Caco-2 (cell line): ENCODE data around the gene NEGR1. TPM values are rescaled to one million over a fixed set of nuclear protein-coding genes. Genes with fewer than 3 reads are reported as not detected.

Source experiments
- BruUV-seq: library from RNA; stranded (reverse); fragments of 400-500 nt; replicated peaks from 2 replicates; lab custom pipeline; 2021; lab: Mats Ljungman, UMichigan
- CTCF ChIA-PET: fragments of 300-600 bp; sonication (Branson Sonifier 250); formaldehyde crosslinking; loops from one replicate; lab custom pipeline; 2022; ENCODE audit warnings: antibody characterized with exemption; lab: Charles Lee
- POLR2A ChIA-PET: fragments of 300-600 bp; sonication (Branson Sonifier 250); formaldehyde crosslinking; loops from one replicate; lab custom pipeline; 2022; ENCODE audit warnings: antibody characterized with exemption; lab: Charles Lee
- DNase-seq, 2 experiments: peaks; one replicate each; pipeline versions ENCODE4 v3.0.0 to v3.0.0-alpha.2; 2020 to 2022
- H3K27me3 ChIP-seq: replicated peaks from 2 replicates; pipeline ENCODE4 v1.6.0; 2011; ENCODE audit warnings: low read length; ENCODE audit not compliant: control insufficient read depth, insufficient read depth
- H3K36me3 ChIP-seq: 2 replicates; pipeline ENCODE4 v1.5.1; 2011; ENCODE audit warnings: low read length; ENCODE audit not compliant: control insufficient read depth, insufficient read depth
- H3K4me1 ChIP-seq: fragments of 250-450 bp; sonication (Bioruptor Pico); 2 replicates; pipeline ENCODE4 v1.5.1; 2020; ENCODE audit warnings: mild to moderate bottlenecking
- H3K4me3 ChIP-seq: 2 replicates; pipeline ENCODE4 v1.5.1; 2011; ENCODE audit warnings: low read depth, mild to moderate bottlenecking, control low read depth, low read length
- H3K9me3 ChIP-seq: fragments of 250-450 bp; sonication (Bioruptor Pico); 2 replicates; pipeline ENCODE4 v1.5.1; 2020; ENCODE audit warnings: mild to moderate bottlenecking, moderate library complexity
- H3K27ac Mint-ChIP-seq: one replicate; pipeline ENCODE4 v1.8.0; 2022; ENCODE audit warnings: mixed read lengths; ENCODE audit not compliant: unreplicated experiment
- H3K27me3 Mint-ChIP-seq: one replicate; pipeline ENCODE4 v1.8.0; 2022; ENCODE audit warnings: mixed read lengths; ENCODE audit not compliant: insufficient read depth, unreplicated experiment
- H3K36me3 Mint-ChIP-seq: one replicate; pipeline ENCODE4 v1.8.0; 2022; ENCODE audit warnings: mild to moderate bottlenecking, mixed read lengths; ENCODE audit not compliant: insufficient read depth, unreplicated experiment
- H3K4me1 Mint-ChIP-seq: one replicate; pipeline ENCODE4 v1.8.0; 2022; ENCODE audit warnings: low read depth, mixed read lengths; ENCODE audit not compliant: unreplicated experiment
- H3K4me3 Mint-ChIP-seq: one replicate; pipeline ENCODE4 v1.8.0; 2022; ENCODE audit warnings: mild to moderate bottlenecking, moderate library complexity, mixed read lengths; ENCODE audit not compliant: unreplicated experiment
- H3K9me3 Mint-ChIP-seq: one replicate; pipeline ENCODE4 v1.8.0; 2022; ENCODE audit warnings: mixed read lengths; ENCODE audit not compliant: unreplicated experiment
- intact Hi-C: fragments of 100-400 bp; cut with micrococcal nuclease; formaldehyde crosslinking; loops from one replicate; pipeline ENCODE4 v1.10.0; 2022; ENCODE audit not compliant: unreplicated experiment
- total RNA-seq: library from RNA; stranded (reverse); gene quantifications from 2 replicates; pipeline ENCODE4 v1.2.3, GENCODE V29; 2022
- TF ChIP-seq, protein P1 (sequence below), 2 experiments: fragments of 200-600 bp in 1 of 2; IDR thresholded peaks; 1 replicate in 1 of 2; 2 replicates in 1 of 2; pipeline versions ENCODE4 v1.5.1 to v1.8.0; 2011 to 2022; ENCODE audit warnings: antibody characterized with exemption in 1 of 2, control low read depth in 1 of 2, inconsistent platforms in 1 of 2, low read depth in 1 of 2, low read length in 1 of 2, mild to moderate bottlenecking in 1 of 2, moderate library complexity in 1 of 2; ENCODE audit not compliant: insufficient read depth in 1 of 2, severe bottlenecking in 1 of 2, unreplicated experiment in 1 of 2

NEGR1 gene
- total RNA-seq, 1 experiment from 2014 or later, result not detected

DNA sequence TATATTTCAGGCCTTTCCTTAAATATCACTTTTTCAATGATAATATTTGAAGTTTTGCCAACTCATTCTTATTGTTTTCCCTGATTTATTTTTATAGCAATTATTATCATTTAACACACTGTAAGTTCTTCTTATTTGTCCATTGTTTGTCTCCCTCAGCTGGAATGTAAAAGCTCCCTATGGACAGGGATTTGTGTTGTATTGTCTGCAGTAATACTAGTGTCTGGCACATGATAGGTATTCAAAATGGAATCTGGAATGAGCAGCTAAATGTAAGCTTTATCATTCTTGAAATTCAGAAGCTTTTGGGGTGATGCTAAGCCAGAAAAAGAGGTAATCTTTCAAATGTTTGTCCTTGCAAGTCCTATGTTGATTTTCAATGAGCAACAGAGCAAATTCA is 112.1 kb downstream of the NEGR1 start:
- POLR2A ChIA-PET, result no interaction called here
- Histone ChIP-seq H3K36me3 (no peaks in the 10 kb centered on the region), H3K27me3 (no peaks in the 10 kb centered on the region), H3K4me3 (no peak overlapping the region), H3K9me3 (no peaks in the 10 kb centered on the region), H3K4me1 (no peaks in the 10 kb centered on the region)
- BruUV-seq, result no TSS peak
- Mint-ChIP-seq H3K9me3 (no peaks in the 10 kb centered on the region), H3K4me3 (no peak overlapping the region), H3K36me3 (no peaks in the 10 kb centered on the region), H3K27ac (no peak overlapping the region), H3K27me3 (no peaks in the 10 kb centered on the region), H3K4me1 (no peaks in the 10 kb centered on the region)
- TF ChIP-seq, protein P1, sequence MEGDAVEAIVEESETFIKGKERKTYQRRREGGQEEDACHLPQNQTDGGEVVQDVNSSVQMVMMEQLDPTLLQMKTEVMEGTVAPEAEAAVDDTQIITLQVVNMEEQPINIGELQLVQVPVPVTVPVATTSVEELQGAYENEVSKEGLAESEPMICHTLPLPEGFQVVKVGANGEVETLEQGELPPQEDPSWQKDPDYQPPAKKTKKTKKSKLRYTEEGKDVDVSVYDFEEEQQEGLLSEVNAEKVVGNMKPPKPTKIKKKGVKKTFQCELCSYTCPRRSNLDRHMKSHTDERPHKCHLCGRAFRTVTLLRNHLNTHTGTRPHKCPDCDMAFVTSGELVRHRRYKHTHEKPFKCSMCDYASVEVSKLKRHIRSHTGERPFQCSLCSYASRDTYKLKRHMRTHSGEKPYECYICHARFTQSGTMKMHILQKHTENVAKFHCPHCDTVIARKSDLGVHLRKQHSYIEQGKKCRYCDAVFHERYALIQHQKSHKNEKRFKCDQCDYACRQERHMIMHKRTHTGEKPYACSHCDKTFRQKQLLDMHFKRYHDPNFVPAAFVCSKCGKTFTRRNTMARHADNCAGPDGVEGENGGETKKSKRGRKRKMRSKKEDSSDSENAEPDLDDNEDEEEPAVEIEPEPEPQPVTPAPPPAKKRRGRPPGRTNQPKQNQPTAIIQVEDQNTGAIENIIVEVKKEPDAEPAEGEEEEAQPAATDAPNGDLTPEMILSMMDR (IDR thresholded peaks at IDR 0.05; ENCODE audit: insufficient read depth in 1 of 2, low read depth in 1 of 2, low read length in 1 of 2, severe bottlenecking in 1 of 2, unreplicated experiment in 1 of 2), result no peak
- no peak for DNase-seq
- intact Hi-C loops, result no loop called here
- CTCF ChIA-PET, result no interaction called here

DNA sequence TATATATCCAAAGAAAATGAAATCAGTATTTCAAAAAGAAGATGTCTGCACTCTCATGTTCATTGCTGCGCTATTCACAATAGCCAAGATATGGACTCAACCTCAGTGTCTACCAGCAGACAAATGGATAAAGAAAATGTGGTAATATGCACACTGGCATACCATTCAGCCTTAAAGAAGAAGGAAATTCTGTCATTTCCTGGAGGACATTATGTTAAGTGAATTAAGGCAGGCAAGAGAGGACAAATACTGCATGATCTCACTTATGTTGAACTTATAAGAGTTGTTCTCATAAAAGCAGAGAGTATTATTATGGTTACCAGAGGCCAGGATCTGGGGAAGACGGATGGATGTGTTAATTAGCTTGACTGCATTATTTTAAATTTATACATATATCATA is 115.9 kb downstream of the NEGR1 start:
- TF ChIP-seq, protein P1 (IDR thresholded peaks at IDR 0.05; ENCODE audit: insufficient read depth in 1 of 2, low read depth in 1 of 2, low read length in 1 of 2, severe bottlenecking in 1 of 2, unreplicated experiment in 1 of 2), result no peak
- DNase-seq, result no peak
- ChIA-PET POLR2A (no interaction called here), CTCF (no interaction called here)
- intact Hi-C loops, result no loop called here
- H3K27me3 Mint-ChIP-seq, result no peaks in the 10 kb centered on the region
- no peaks in the 10 kb centered on the region for H3K36me3 ChIP-seq
- no peak overlapping the region for H3K27ac Mint-ChIP-seq
- no peaks in the 10 kb centered on the region for H3K4me1 ChIP-seq
- H3K4me3 Mint-ChIP-seq, result no peak overlapping the region
- H3K9me3 Mint-ChIP-seq, result no peaks in the 10 kb centered on the region
- no peak overlapping the region for H3K4me3 ChIP-seq
- no peaks in the 10 kb centered on the region for H3K4me1 Mint-ChIP-seq
- H3K27me3 ChIP-seq, result no peaks in the 10 kb centered on the region
- no peaks in the 10 kb centered on the region for H3K36me3 Mint-ChIP-seq
- H3K9me3 ChIP-seq, result no peaks in the 10 kb centered on the region
- BruUV-seq, result no TSS peak

DNA sequence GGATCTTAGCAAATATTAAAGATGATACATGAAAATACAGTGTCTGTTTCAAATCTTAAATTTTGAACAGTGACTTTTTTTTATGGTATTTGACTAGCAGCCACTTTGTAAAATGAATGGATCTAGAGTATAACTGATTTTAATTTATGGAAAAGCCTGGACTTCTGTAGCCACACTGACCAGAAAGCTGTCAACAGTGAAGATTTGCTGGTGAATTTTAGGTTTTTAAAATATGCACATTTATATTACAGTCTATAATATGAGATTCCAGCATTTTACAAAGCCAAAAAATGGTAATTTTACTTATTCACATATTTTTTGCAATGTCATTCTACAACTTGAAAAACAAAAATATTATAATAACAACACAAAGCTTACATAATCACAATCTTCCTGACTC is 131.8 kb downstream of the NEGR1 start:
- no peaks in the 10 kb centered on the region for H3K9me3 Mint-ChIP-seq
- Histone ChIP-seq H3K27me3 (no peaks in the 10 kb centered on the region), H3K9me3 (no peaks in the 10 kb centered on the region), H3K36me3 (no peaks in the 10 kb centered on the region), H3K4me1 (no peaks in the 10 kb centered on the region), H3K4me3 (no peak overlapping the region)
- H3K4me3 Mint-ChIP-seq, result no peak overlapping the region
- no peaks in the 10 kb centered on the region for H3K27me3 Mint-ChIP-seq
- peaks cover 5% of the 10 kb centered on the region for H3K4me1 Mint-ChIP-seq
- intact Hi-C loops, result no loop called here
- DNase-seq, result no peak
- ChIA-PET CTCF (no interaction called here), POLR2A (no interaction called here)
- H3K27ac Mint-ChIP-seq, result no peak overlapping the region
- no TSS peak for BruUV-seq
- TF ChIP-seq, protein P1 (IDR thresholded peaks at IDR 0.05; ENCODE audit: insufficient read depth in 1 of 2, low read depth in 1 of 2, low read length in 1 of 2, severe bottlenecking in 1 of 2, unreplicated experiment in 1 of 2), result no peak
- no peaks in the 10 kb centered on the region for H3K36me3 Mint-ChIP-seq
